HG03457 (cell line): ENCODE measurements around the gene DPEP2.
"Not testable (repeated sequence)": the region's sequence is repeated elsewhere in the genome, so short reads cannot be mapped to it uniquely, and the experiment has no call there.

Experiments
- ATAC-seq: cut with Tn5 transposase; IDR thresholded peaks from one replicate; pipeline ENCODE4 v1.9.1; 2021; ENCODE audit warnings: moderate number of reproducible peaks; ENCODE audit not compliant: unreplicated experiment

DPEP2 gene

GRCh38 chr16:67998779-67999688 is at the start of gene DPEP2:
TSS of gene DPEP2 (minus strand) at chr16:67999484. CDS start at chr16:67993212, 6,272 bp downstream.
- ATAC-seq = not testable (repeated sequence)

- ATAC-seq = no peak
Measured at GRCh38 chr16:68047987-68048386, 48.7 kb upstream of the DPEP2 start.

- no peak for ATAC-seq
Measured at GRCh38 chr16:68046106-68046505, 46.8 kb upstream of the DPEP2 start.

GRCh38 chr16:68041783-68042182 is 42.5 kb upstream of the DPEP2 start:
- ATAC-seq = no peak

DNA sequence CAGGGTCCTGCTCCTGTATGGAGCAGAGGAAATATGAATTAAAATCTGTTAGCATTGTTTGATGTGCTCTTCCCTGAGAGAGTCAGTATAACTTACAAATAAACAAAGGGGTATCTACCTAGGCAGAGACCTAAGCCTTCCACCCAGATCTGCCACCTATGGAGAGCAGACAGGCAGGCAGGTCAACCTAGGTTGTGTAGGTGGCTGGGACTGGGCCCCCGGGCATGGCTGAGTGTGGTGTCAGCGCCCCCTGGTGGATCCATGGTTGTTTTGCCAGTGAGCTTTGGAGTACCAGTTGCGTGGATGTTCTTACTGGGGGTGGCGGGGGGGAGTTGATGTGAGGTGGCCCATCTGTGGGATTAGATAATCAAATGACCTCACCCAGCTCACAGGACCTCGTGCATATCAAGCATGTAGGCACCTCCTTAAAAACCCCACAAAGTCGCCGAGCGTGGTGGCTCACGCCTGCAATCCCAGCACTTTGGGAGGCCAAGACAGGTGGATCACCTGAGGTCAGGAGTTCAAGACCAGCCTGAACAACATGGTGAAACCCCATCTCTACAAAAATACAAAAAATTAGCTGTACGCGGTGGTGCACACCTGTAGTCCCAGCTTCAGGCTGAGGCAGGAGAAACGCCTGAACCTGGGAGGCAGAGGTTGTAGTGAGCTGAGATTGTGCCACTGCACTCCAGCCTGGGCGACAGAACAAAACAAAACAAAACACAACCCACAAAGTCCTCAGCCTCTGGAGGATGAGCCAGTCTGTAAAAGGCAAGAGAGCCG is 41.4 kb upstream of the DPEP2 start:
- no peak for ATAC-seq

- no peak for ATAC-seq
Measured at GRCh38 chr16:68037841-68038597, 38.7 kb upstream of the DPEP2 start.

DNA sequence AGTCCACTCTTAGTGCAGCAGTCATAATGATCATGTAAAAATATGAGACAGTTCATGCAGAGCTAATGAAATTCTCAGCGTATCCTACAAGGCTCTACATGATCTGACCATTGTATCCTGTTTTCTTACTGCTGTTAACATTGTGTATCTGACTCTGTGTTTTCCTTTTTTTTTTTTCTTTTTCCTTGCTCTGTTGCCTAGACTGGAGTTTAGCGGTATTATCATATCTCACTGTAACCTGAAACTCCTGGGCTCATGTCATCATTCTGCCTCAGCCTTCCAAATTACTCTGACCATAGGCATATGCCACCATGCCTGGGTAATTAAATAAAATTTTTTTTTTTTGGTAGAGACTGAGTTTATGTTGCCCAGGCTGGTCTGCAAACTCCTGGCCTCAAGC is 35.9 kb upstream of the DPEP2 start:
- ATAC-seq = no peak

GRCh38 chr16:68033101-68033500 is 33.8 kb upstream of the DPEP2 start:
- ATAC-seq = no peak

DNA sequence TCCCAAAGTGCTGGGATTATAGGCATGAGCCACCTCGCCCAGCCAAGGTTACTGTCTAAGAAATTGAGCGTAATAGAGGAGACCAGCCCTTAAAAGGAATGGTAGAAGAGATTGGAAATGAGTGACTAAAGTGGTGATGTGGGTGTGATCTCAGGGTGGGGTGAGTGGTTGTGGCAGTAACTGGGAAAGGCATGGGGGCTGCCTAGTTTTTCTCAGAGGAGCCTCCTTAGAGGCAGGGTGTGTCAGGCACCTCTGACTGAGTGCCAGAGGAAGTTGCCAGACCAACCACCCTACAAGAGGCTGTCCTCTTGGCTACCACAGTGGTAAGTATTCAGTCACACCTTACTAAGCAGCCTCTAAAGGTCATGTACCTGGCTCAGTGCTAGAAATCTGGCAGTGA is 32.7 kb upstream of the DPEP2 start:
- ATAC-seq = no peak

GRCh38 chr16:68030108-68030507 is 30.8 kb upstream of the DPEP2 start:
- ATAC-seq = not testable (repeated sequence)

- ATAC-seq = no peak
Measured at GRCh38 chr16:68028996-68029395, 29.7 kb upstream of the DPEP2 start.

- ATAC-seq = peak; percentile 48
Measured at GRCh38 chr16:68022728-68023537, 23.6 kb upstream of the DPEP2 start, which contains the start of the genes DDX28 and DUS2. TSS of gene DDX28 (minus strand) at chr16:68023232. CDS start at chr16:68023202, 30 bp downstream. TSS of gene DUS2 (plus strand) at chr16:68023284. CDS start at chr16:68038024, 14,740 bp downstream.

DNA sequence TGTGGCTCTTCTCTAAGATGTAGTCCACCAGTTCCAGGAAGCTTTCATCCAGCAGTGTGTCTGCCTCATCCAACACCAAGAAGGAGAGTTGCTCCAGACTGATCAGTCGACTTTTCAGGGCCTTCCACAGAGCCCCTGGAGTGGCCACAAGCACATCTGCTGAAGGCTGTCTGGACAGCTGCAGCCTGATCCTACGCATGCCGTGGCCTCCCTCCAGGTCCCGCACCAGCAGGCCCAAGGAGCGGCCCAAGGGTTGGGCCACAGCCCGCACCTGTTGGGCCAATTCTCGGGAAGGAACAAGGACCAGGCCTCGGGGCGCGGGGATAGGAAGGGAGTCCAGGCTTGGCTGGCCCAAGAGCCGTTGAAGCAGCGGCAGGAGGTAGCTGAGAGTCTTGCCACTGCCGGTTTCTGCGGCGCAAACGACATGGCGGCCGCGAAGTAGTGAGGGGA is 23.0 kb upstream of the DPEP2 start:
- peak; percentile 18 for ATAC-seq

DNA sequence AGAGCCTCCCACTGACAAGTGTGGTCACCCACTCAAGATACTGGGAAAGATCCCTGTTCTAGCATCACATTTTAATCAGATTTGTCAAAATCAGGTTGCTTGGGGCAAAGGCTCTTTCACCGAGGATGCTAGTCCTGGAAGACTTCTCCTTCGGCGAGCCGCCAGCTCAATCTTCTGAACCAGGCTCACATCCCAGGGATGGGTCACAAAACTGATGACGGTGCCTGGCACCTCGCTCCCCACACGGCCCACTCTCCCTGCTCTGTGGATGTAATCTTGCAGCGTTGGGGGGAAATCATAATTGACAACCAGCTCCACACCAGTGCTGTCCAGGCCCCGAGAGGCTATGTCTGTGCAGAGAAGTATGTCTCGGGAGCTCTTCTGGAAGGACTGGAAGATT is 22.2 kb upstream of the DPEP2 start:
- ATAC-seq = no peak

- no peak for ATAC-seq
Measured at GRCh38 chr16:68019167-68019680, 19.9 kb upstream of the DPEP2 start.

DNA sequence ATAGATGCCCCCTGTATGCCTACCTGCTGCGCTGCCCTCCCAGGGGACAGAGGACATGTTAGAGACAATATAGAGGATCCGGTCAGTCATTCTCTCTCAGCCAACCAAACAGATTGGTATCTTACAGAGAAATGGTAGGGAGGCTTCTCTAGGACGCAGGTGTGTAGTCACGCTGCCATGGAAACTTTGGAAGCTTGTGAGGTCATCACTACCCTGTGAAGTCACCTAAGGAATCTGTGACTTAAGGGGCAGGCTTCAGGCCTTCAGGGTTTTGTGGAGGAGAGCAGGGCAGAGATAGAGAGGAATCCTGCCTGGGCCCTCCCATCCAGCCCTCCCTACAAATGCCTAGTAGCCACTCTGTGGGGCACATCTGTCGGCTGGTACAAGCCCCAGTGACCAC is 16.4 kb upstream of the DPEP2 start, which contains the start of gene DPEP2NB:
Gene DPEP2NB (minus strand): TSS at position 231 of the 400 bp plus-strand sequence. CDS start 141 bp downstream, at position 90.
- ATAC-seq = no peak

GRCh38 chr16:68013440-68013839 is 14.2 kb upstream of the DPEP2 start:
- no peak for ATAC-seq

DNA sequence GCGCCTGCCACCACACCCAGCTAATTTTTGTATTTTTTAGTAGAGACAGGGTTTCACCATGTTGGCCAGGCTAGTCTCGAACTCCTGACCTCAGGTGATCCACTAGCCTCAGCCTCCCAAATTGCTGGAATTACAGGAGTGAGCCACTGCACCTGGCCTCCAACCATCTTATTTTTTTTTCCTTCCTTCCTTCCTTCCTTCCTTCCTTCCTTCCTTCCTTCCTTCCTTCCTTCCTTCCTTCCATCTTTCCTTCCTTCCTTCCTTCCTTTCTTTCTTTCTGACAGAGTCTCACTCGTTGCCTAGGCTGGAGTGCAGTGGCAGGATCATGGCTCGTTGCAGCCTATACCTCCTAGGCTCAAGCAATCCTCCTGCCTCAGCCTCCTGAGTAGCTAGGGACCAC is 10.6 kb upstream of the DPEP2 start:
- not testable (repeated sequence) for ATAC-seq

- ATAC-seq = no peak
Measured at GRCh38 chr16:68009157-68009735, 10.0 kb upstream of the DPEP2 start.
